ENCODE data around the gene PIWIL4.

- no peak for TF ChIP-seq CTCF (conservative IDR thresholded peaks at IDR 0.05; ENCODE audit: low read length)
- TF ChIP-seq EZH2phosphoT487 (IDR thresholded peaks at IDR 0.05; ENCODE audit: borderline replicate concordance), result no peak
These were observed 80.8 kb downstream of the PIWIL4 start for GRCh38 chr11:94647926-94648325.
